NCI-H748 (cell line): ENCODE measurements around the gene MAPK9.
A peak's percentile ranks its signal among the peaks of the same experiment; 100 is the strongest.
"Not testable (repeated sequence)": the region's sequence is repeated elsewhere in the genome, so short reads cannot be mapped to it uniquely, and the experiment has no call there.

Experiments used
- DNase-seq: peaks from one replicate; lab custom pipeline; 2025; ENCODE audit not compliant: unreplicated experiment; lab: John Stamatoyannopoulos, UW

Gene MAPK9

GRCh38 chr5:180326989-180327565 is 35.2 kb upstream of the MAPK9 start:
- no peak for DNase-seq

GRCh38 chr5:180324601-180324950 is 32.7 kb upstream of the MAPK9 start:
- no peak for DNase-seq

- DNase-seq, result no peak
Observed at GRCh38 chr5:180323941-180324600, 32.2 kb upstream of the MAPK9 start.

- DNase-seq, result peak; percentile 29
Observed at GRCh38 chr5:180323160-180323559, 31.3 kb upstream of the MAPK9 start.

- no peak for DNase-seq
Observed at GRCh38 chr5:180318456-180319089, 26.7 kb upstream of the MAPK9 start.

- no peak for DNase-seq
Observed at GRCh38 chr5:180316586-180316985, 24.7 kb upstream of the MAPK9 start.

GRCh38 chr5:180315762-180316212 is 23.9 kb upstream of the MAPK9 start:
- peak; percentile 29 for DNase-seq

GRCh38 chr5:180313677-180314505 is 22.0 kb upstream of the MAPK9 start:
- DNase-seq, result no peak

- no peak for DNase-seq
Observed at GRCh38 chr5:180311216-180311615, 19.3 kb upstream of the MAPK9 start.

GRCh38 chr5:180306796-180307195 is 14.9 kb upstream of the MAPK9 start:
- no peak for DNase-seq

GRCh38 chr5:180305481-180305880 is 13.6 kb upstream of the MAPK9 start:
- no peak for DNase-seq

GRCh38 chr5:180304431-180305375 is 12.8 kb upstream of the MAPK9 start:
- DNase-seq, result no peak

- DNase-seq, result no peak
Observed at GRCh38 chr5:180304016-180304292, 12.1 kb upstream of the MAPK9 start.

GRCh38 chr5:180303226-180304015 is 11.5 kb upstream of the MAPK9 start:
- DNase-seq, result no peak

GRCh38 chr5:180302256-180302655 is 10.4 kb upstream of the MAPK9 start:
- DNase-seq, result no peak

GRCh38 chr5:180301253-180301652 is 9.4 kb upstream of the MAPK9 start:
- no peak for DNase-seq

GRCh38 chr5:180299526-180299925 is 7.6 kb upstream of the MAPK9 start:
- no peak for DNase-seq

- not testable (repeated sequence) for DNase-seq
Observed at GRCh38 chr5:180299014-180299413, 7.1 kb upstream of the MAPK9 start.

- no peak for DNase-seq
Observed at GRCh38 chr5:180297587-180298282, 5.9 kb upstream of the MAPK9 start.
